GM10266 (cell line): ENCODE results near the gene WDR48.

Experiments used
- DNase-seq: peaks from one replicate; pipeline ENCODE4 v3.0.0; 2012; ENCODE audit errors: extremely low spot score
- CTCF ChIP-seq: IDR thresholded peaks from 2 replicates; pipeline ENCODE4 v1.5.1; 2012; ENCODE audit warnings: mild to moderate bottlenecking, low read depth; ENCODE audit not compliant: control insufficient read depth, insufficient read depth; ENCODE audit errors: missing control alignments

The WDR48 gene

GRCh38 chr3:39143051-39143885 is 91.5 kb downstream of the WDR48 start:
- no peak for DNase-seq
- TF ChIP-seq CTCF = no peak

- no peak for DNase-seq
- no peak for TF ChIP-seq CTCF
Observed at GRCh38 chr3:39144095-39144747, 92.4 kb downstream of the WDR48 start.

- DNase-seq = no peak
- TF ChIP-seq CTCF = no peak
Observed at GRCh38 chr3:39144748-39145380, 93.0 kb downstream of the WDR48 start.

- no peak for TF ChIP-seq CTCF
- no peak for DNase-seq
Observed at GRCh38 chr3:39146083-39146501, 94.3 kb downstream of the WDR48 start.
